Stimulated activated CD8-positive, alpha-beta memory T cell treated with anti-CD3 and anti-CD28 coated beads, Interleukin-7, amount 100 ng/mL, for 1 hour (primary cell): Measurements from ENCODE around the gene HYAL1.
A peak's percentile ranks its signal among the peaks of the same experiment; 100 is the strongest.

ENCODE experiments used
- DNase-seq, 2 donors: peaks; one replicate each; pipeline ENCODE4 v3.0.0-alpha.2; 2020; ENCODE audit warnings: low read depth in 2 of 2

The HYAL1 gene

GRCh38 chr3:50260027-50260941 is 43.1 kb downstream of the HYAL1 start:
- peak; percentile 65 to 69 for DNase-seq

DNA sequence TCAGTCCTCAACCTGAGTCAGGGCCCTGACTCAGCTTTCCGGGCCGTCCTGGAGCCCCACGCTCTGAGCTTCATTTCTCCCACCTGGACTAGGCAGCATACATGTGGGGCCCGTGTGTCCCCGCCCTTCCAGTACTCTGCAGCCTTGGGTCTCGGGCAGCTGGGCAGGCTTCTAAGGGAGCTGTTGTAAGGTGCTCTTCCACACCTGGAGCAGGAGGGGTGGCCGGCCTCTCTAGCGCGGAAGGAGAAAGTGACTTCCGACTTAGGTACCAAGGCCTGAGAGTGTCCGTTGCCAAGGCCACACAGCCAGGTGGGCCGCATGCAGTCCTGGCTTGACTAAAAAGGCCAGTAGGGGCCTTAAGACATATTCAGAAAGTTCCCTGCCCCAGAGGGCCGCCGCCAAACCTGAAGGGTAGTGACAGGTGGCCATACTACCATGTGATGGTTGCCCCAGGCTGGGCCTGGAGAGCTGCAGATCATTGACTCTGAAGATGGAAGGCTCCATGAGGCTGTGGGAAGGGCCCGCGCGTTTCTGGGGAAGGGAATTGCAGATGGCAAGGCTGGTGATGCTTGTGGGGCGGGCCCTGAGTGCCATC is 43.8 kb downstream of the HYAL1 start:
- DNase-seq = no peak

- DNase-seq = no peak
Measured at GRCh38 chr3:50258979-50259378, 44.4 kb downstream of the HYAL1 start.

DNA sequence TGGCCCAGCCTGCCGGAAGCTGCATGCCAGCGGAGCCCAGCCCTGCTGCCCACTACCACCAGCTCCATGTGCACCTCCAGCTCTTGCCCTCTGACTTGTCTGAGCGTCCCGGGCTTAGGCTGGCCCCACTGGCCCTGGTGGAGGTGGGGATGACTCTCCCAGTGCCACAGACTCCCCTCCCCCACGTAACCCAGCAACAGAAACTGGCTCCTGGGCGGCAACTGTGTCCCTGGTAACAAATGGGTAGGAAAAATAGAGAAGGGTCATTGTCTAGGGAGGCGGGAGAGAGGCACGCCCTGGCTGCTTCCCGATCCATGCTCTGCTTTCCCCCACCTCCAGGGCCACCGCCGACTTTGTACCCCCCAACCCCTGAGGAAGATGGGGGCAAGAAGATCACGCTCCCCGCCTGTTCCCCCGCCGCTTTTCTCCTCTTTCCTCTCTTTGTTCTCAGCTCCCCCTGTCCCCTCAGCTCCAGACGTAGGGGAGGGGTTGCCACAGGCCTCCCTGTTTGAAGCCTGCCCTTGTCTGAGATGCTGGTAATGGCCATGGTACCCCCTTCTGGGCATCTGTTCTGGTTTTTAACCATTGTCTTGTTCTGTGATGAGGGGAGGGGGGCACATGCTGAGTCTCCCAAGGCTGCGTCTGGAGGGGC is 45.2 kb downstream of the HYAL1 start:
- no peak for DNase-seq

DNA sequence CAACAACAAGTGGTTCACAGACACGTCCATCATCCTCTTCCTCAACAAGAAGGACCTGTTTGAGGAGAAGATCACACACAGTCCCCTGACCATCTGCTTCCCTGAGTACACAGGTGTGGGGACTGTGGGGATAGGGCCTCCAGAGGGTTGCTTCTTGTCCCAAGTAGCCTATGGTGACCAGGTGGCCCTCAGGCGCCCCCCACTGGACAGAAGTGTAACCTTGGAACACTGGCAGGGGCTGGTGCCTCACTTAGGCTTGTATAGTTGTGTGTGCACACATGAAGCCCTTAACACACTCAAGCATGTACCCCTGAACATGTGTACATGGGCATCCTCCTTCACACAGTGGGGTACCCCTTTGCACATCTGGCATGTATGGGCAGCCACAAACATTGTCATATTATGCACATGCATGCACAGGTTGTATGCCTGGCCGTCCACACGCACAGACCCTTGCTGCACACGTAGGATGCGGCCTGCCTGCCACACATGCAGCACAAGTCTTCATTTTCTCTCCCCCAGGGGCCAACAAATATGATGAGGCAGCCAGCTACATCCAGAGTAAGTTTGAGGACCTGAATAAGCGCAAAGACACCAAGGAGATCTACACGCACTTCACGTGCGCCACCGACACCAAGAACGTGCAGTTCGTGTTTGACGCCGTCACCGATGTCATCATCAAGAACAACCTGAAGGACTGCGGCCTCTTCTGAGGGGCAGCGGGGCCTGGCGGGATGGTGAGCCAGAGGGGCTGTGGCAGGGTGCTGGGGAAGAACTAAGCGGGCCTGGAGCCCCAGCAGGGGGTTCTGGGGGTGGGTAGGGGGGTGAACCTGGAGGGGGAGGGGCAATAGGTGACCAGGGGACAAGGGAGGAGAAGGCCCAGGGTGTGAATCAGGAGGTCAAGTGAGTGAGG is 46.1 kb downstream of the HYAL1 start:
- no peak for DNase-seq

- no peak for DNase-seq
Measured at GRCh38 chr3:50255251-50255615, 48.1 kb downstream of the HYAL1 start.

DNA sequence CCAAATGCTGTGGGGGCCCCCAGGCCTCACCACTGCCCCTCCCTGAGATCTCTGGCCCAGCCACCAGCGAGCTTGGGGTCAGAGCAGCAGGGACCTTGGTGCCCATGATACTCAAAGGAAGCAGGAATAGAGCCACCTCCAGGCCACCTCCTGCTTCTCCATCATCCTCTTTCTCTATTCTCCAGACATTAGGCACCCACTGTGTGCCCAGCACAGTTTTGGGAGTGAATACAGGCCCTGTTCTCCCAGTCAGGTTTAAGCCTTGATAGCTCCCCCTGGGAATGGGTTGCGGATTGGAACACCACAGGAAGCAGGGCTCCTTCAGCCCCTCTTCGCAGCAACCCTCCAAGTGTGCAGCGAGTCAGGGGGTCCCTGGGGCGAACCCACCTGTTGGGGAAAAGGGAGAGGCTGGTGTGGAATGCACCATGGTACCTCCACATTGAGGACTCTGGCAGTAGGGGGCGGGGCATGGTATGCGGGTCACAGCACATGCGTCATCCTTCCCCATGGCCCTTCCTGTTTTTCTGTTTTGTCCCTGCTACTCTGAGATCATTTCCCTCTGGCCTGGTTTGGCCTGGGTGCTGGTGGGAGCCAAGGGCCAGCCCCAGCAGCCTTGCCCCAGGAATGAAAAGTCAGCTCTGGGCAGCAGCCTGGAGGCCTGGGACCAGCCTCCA is 48.7 kb downstream of the HYAL1 start:
- no peak for DNase-seq

GRCh38 chr3:50251220-50251619 is 52.2 kb downstream of the HYAL1 start:
- DNase-seq = no peak

DNA sequence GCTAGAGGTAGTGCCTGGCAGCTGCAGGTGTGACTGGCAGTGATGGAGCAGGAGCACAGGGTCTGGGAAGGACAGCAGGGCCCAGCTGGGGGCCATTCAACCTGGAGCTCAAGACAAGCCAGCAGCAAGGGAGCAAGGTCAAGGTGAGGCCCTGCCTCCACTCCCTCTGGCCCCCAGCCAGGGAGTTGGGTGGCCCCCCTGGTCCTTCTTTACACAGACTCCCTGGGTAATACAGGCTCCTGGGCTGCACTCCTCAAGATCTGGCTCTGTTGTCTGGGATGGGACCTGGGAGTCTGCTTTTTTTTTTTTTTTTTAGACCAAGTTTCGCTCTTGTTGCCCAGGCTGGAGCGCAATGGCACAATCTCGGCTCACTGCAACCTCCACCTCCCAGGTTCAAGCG is 52.9 kb downstream of the HYAL1 start:
- no peak for DNase-seq
